Measurements from ENCODE around the gene DAW1.

GRCh38 chr2:227853765-227854271 lies 17.6 kb upstream of the DAW1 start:
- no peak for TF ChIP-seq CTCF (IDR thresholded peaks at IDR 0.05)
- TF ChIP-seq POLR2AphosphoS5 (IDR thresholded peaks at IDR 0.05): no peak
- TF ChIP-seq POLR2A (IDR thresholded peaks at IDR 0.05): no peak

Measured in stomach (tissue), 4 donors.